Measurements from ENCODE around the gene HCRTR2. TPM values are rescaled to one million over a fixed set of nuclear protein-coding genes. Genes with fewer than 3 reads are reported as not detected.

HCRTR2 gene
- total RNA-seq, 1 experiment from 2014 or later, result not detected

GRCh38 chr6:55281215-55281614 lies 106.9 kb downstream of the HCRTR2 start:
- Mint-ChIP-seq H3K4me1 (ENCODE audit: insufficient read depth, unreplicated experiment) (no peaks in the 10 kb centered on the region), H3K9me3 (ENCODE audit: unreplicated experiment) (no peaks in the 10 kb centered on the region), H3K27ac (ENCODE audit: low read depth, unreplicated experiment) (no peak overlapping the region), H3K27me3 (ENCODE audit: insufficient read depth, unreplicated experiment) (no peaks in the 10 kb centered on the region), H3K4me3 (ENCODE audit: unreplicated experiment) (no peak overlapping the region), H3K36me3 (ENCODE audit: insufficient read depth, unreplicated experiment) (no peaks in the 10 kb centered on the region)
- no TSS peak for BruUV-seq (replicated peaks)
- ChIA-PET POLR2A (no interaction called here), CTCF (interaction anchor here (0.7 to 1.2 kb wide), 2 partner anchors 92 to 671 kb away, joined by 3 read pairs; no protein-coding TSS in a partner anchor)
- intact Hi-C loops (cut with micrococcal nuclease), result no loop called here
- no peak for DNase-seq (ENCODE audit: unreplicated experiment)
- TF ChIP-seq CTCF (IDR thresholded peaks at IDR 0.05; ENCODE audit: unreplicated experiment), result no peak

DNA sequence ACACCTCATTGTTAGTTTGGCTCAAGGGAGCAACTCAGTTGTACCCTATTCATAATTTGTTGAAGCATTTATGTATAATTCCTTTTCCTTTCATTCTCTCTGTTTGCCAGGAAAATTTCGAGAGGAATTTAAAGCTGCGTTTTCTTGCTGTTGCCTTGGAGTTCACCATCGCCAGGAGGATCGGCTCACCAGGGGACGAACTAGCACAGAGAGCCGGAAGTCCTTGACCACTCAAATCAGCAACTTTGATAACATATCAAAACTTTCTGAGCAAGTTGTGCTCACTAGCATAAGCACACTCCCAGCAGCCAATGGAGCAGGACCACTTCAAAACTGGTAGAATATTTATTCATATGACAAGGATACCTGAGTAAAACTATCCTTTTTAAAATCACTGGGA lies 107.8 kb downstream of the HCRTR2 start:
- H3K4me3 Mint-ChIP-seq (ENCODE audit: unreplicated experiment), result no peak overlapping the region
- no peak for TF ChIP-seq CTCF (IDR thresholded peaks at IDR 0.05; ENCODE audit: unreplicated experiment)
- POLR2A ChIA-PET, result no interaction called here

GRCh38 chr6:55286824-55287223 lies 112.5 kb downstream of the HCRTR2 start:
- Mint-ChIP-seq H3K9me3 (ENCODE audit: unreplicated experiment) (no peaks in the 10 kb centered on the region), H3K27me3 (ENCODE audit: insufficient read depth, unreplicated experiment) (no peaks in the 10 kb centered on the region), H3K4me1 (ENCODE audit: insufficient read depth, unreplicated experiment) (no peaks in the 10 kb centered on the region), H3K36me3 (ENCODE audit: insufficient read depth, unreplicated experiment) (no peaks in the 10 kb centered on the region), H3K27ac (ENCODE audit: low read depth, unreplicated experiment) (no peak overlapping the region), H3K4me3 (ENCODE audit: unreplicated experiment) (no peak overlapping the region)
- ChIA-PET POLR2A (no interaction called here), CTCF (interaction anchor here (1.3 to 2.5 kb wide), 2 partner anchors 10 to 666 kb away, joined by 3 to 10 read pairs; no protein-coding TSS in a partner anchor)
- intact Hi-C loops (cut with micrococcal nuclease), result no loop called here
- no peak for DNase-seq (ENCODE audit: unreplicated experiment)
- TF ChIP-seq CTCF (IDR thresholded peaks at IDR 0.05; ENCODE audit: unreplicated experiment), result no peak
- no TSS peak for BruUV-seq (replicated peaks)

More for the DNA sequence above, 107.8 kb downstream of the HCRTR2 start:
- Mint-ChIP-seq H3K27me3 (ENCODE audit: insufficient read depth, unreplicated experiment) (no peaks in the 10 kb centered on the region), H3K4me1 (ENCODE audit: insufficient read depth, unreplicated experiment) (no peaks in the 10 kb centered on the region), H3K27ac (ENCODE audit: low read depth, unreplicated experiment) (no peak overlapping the region), H3K36me3 (ENCODE audit: insufficient read depth, unreplicated experiment) (no peaks in the 10 kb centered on the region), H3K9me3 (ENCODE audit: unreplicated experiment) (no peaks in the 10 kb centered on the region)
- CTCF ChIA-PET, result interaction anchor here (0.7 to 1.6 kb wide), 2 partner anchors 39 to 164 kb away, joined by 3 to 5 read pairs; no protein-coding TSS in a partner anchor
- DNase-seq (ENCODE audit: unreplicated experiment), result no peak
- no TSS peak for BruUV-seq (replicated peaks)
- intact Hi-C loops (cut with micrococcal nuclease), result no loop called here

DNA sequence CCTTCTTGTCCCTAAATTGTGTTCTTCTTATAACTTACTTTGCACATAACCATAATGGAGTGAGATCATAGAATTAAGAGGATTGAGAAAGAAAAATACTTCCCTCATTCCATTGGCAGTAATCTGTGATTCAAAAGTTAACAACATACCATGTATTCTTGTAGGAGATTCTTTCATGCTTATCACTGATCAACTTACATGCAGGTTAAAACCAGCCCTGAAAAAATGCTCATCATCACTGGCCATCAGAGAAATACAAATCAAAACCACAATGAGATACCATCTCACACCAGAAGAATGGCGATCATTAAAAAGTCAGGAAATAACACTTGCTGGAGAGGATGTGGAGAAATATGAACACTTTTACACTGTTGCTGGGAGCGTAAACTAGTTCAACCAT lies 116.4 kb downstream of the HCRTR2 start:
- Mint-ChIP-seq H3K27me3 (ENCODE audit: insufficient read depth, unreplicated experiment) (no peaks in the 10 kb centered on the region), H3K4me3 (ENCODE audit: unreplicated experiment) (no peak overlapping the region), H3K4me1 (ENCODE audit: insufficient read depth, unreplicated experiment) (no peaks in the 10 kb centered on the region), H3K9me3 (ENCODE audit: unreplicated experiment) (no peaks in the 10 kb centered on the region), H3K36me3 (ENCODE audit: insufficient read depth, unreplicated experiment) (no peaks in the 10 kb centered on the region), H3K27ac (ENCODE audit: low read depth, unreplicated experiment) (no peak overlapping the region)
- intact Hi-C loops (cut with micrococcal nuclease), result no loop called here
- CTCF ChIA-PET, result interaction anchor here (0.6 kb wide), 2 partner anchors 245 to 981 kb away, joined by 3 read pairs; no protein-coding TSS in a partner anchor
- no peak for TF ChIP-seq CTCF (IDR thresholded peaks at IDR 0.05; ENCODE audit: unreplicated experiment)
- no peak for DNase-seq (ENCODE audit: unreplicated experiment)
- no TSS peak for BruUV-seq (replicated peaks)
- POLR2A ChIA-PET, result no interaction called here

Measured in MCF 10A (cell line).